Measurements from ENCODE around the gene ULK1.

DNA sequence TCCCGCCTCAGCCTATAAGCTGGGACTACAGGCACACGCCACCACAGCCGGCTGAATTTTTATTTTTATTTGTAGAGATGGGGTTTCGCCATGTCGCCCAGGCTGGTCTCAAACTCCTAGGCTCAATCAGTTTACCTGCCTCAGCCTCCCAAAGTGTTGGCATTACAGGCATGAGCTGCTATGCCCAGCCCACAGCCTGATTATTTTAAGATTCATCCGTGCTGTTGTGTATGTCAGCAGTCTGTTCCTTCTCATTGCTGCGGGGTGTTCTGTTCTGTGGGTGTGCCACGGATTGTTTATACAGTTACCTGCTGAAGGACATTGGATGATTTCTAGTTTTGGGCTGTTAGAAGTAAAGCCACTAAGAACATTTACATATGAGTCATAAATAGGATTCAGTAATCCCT lies 45.7 kb downstream of the ULK1 start:
- no peak for TF ChIP-seq POLR2A (IDR thresholded peaks at IDR 0.05)
- TF ChIP-seq, protein P1, sequence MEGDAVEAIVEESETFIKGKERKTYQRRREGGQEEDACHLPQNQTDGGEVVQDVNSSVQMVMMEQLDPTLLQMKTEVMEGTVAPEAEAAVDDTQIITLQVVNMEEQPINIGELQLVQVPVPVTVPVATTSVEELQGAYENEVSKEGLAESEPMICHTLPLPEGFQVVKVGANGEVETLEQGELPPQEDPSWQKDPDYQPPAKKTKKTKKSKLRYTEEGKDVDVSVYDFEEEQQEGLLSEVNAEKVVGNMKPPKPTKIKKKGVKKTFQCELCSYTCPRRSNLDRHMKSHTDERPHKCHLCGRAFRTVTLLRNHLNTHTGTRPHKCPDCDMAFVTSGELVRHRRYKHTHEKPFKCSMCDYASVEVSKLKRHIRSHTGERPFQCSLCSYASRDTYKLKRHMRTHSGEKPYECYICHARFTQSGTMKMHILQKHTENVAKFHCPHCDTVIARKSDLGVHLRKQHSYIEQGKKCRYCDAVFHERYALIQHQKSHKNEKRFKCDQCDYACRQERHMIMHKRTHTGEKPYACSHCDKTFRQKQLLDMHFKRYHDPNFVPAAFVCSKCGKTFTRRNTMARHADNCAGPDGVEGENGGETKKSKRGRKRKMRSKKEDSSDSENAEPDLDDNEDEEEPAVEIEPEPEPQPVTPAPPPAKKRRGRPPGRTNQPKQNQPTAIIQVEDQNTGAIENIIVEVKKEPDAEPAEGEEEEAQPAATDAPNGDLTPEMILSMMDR (IDR thresholded peaks at IDR 0.05 in 4 of 5, conservative IDR thresholded peaks at IDR 0.05 in 1 of 5): no peak
